SK-MEL-5 (cell line): ENCODE measurements around the gene ZNF526. TPM values are rescaled to one million over a fixed set of nuclear protein-coding genes. Genes with fewer than 3 reads are reported as not detected.

ENCODE experiments used
- DNase-seq: peaks from one replicate; pipeline ENCODE4 v3.0.0-alpha.2; 2016; ENCODE audit warnings: low read depth, low spot score
- in situ Hi-C: cut with HindIII; loops from 2 replicates; pipeline ENCODE4 v1.10.0; 2016; ENCODE audit warnings: low sequenced_read_pairs, high pct_unique_total_duplicates, low pct_unique_long_range_greater_than_20kb
- total RNA-seq: library from RNA; depleted of rRNA; stranded (reverse); fragments of >200 nt; shearing (Covaris generic); gene quantifications from 2 replicates; pipeline ENCODE4 v1.2.3, GENCODE V29; 2014

Gene ZNF526
- total RNA-seq, 1 experiment from 2014 or later: 6.8 TPM

GRCh38 chr19:42268704-42269477 lies 48.8 kb downstream of the ZNF526 start, which contains the start of gene CIC:
TSS of gene CIC (plus strand) at chr19:42269252. CDS start at chr19:42271784, 2,532 bp downstream.
- in situ Hi-C loops: no loop called here
- peak; percentile 100 for DNase-seq

- DNase-seq: no peak
- in situ Hi-C loops: no loop called here
Observed at GRCh38 chr19:42269478-42270345, 49.6 kb downstream of the ZNF526 start.

GRCh38 chr19:42270346-42271044 lies 50.4 kb downstream of the ZNF526 start:
- DNase-seq: peak; percentile 67

GRCh38 chr19:42271045-42271419 lies 50.9 kb downstream of the ZNF526 start:
- in situ Hi-C loops: no loop called here
- DNase-seq: no peak

More at GRCh38 chr19:42270346-42271044, 50.4 kb downstream of the ZNF526 start:
- in situ Hi-C loops: no loop called here

- DNase-seq: no peak
- in situ Hi-C loops: no loop called here
Observed at GRCh38 chr19:42271861-42272534, 51.9 kb downstream of the ZNF526 start.

- DNase-seq: no peak
- in situ Hi-C loops: no loop called here
Observed at GRCh38 chr19:42272535-42272897, 52.4 kb downstream of the ZNF526 start.

- no peak for DNase-seq
- in situ Hi-C loops: no loop called here
Observed at GRCh38 chr19:42272989-42273406, 52.9 kb downstream of the ZNF526 start.

GRCh38 chr19:42273407-42274064 lies 53.4 kb downstream of the ZNF526 start:
- in situ Hi-C loops: no loop called here
- no peak for DNase-seq

- DNase-seq: no peak
- in situ Hi-C loops: no loop called here
Observed at GRCh38 chr19:42274065-42274682, 54.1 kb downstream of the ZNF526 start.

GRCh38 chr19:42275103-42275502 lies 55.0 kb downstream of the ZNF526 start:
- DNase-seq: no peak
- in situ Hi-C loops: no loop called here

GRCh38 chr19:42275517-42275916 lies 55.4 kb downstream of the ZNF526 start:
- in situ Hi-C loops: no loop called here
- no peak for DNase-seq

GRCh38 chr19:42276284-42276683 lies 56.2 kb downstream of the ZNF526 start:
- DNase-seq: no peak
- in situ Hi-C loops: no loop called here

GRCh38 chr19:42276821-42277220 lies 56.7 kb downstream of the ZNF526 start:
- in situ Hi-C loops: no loop called here
- no peak for DNase-seq
